ENCODE measurements around the gene CD19.

GRCh38 chr16:28923231-28923587, 8.6 kb upstream of the CD19 start:
- TF ChIP-seq POLR2A (IDR thresholded peaks at IDR 0.05; ENCODE audit: low read length) (no peak), GATA1 (IDR thresholded peaks at IDR 0.05; ENCODE audit: low read depth, low read length) (no peak)

Measured in erythroblast (primary cell).